ENCODE data around the gene RAD51B.

The RAD51B gene

GRCh38 chr14:68534276-68534675 lies 714.7 kb downstream of the RAD51B start:
- no peak for TF ChIP-seq CTCF (IDR thresholded peaks at IDR 0.05; ENCODE audit: low read depth, low read length)
- H3K4me3 ChIP-seq (replicated peaks in 1 of 2; ENCODE audit: low read depth in 2 of 2, low read length in 2 of 2) = no peak overlapping the region
- DNase-seq (ENCODE audit: low read depth in 2 of 2) = no peak

GRCh38 chr14:68535404-68536017 lies 715.9 kb downstream of the RAD51B start:
- TF ChIP-seq CTCF (IDR thresholded peaks at IDR 0.05; ENCODE audit: low read depth, low read length) = no peak
- peak; percentile 61 to 86 for DNase-seq (ENCODE audit: low read depth in 2 of 2)
- no peak overlapping the region for H3K4me3 ChIP-seq (replicated peaks in 1 of 2; ENCODE audit: low read depth in 2 of 2, low read length in 2 of 2)

- no peak for DNase-seq (ENCODE audit: low read depth in 2 of 2)
- TF ChIP-seq CTCF (IDR thresholded peaks at IDR 0.05; ENCODE audit: low read depth, low read length) = no peak
- H3K4me3 ChIP-seq (replicated peaks in 1 of 2; ENCODE audit: low read depth in 2 of 2, low read length in 2 of 2) = no peak overlapping the region
Observed at GRCh38 chr14:68536018-68536410, 716.4 kb downstream of the RAD51B start.

GRCh38 chr14:68538639-68539038 lies 719.1 kb downstream of the RAD51B start:
- no peak for TF ChIP-seq CTCF (IDR thresholded peaks at IDR 0.05; ENCODE audit: low read depth, low read length)
- no peak for DNase-seq (ENCODE audit: low read depth in 2 of 2)
- H3K4me3 ChIP-seq (replicated peaks in 1 of 2; ENCODE audit: low read depth in 2 of 2, low read length in 2 of 2) = no peak overlapping the region

GRCh38 chr14:68539241-68539737 lies 719.7 kb downstream of the RAD51B start:
- DNase-seq (ENCODE audit: low read depth in 2 of 2) = no peak
- no peak for TF ChIP-seq CTCF (IDR thresholded peaks at IDR 0.05; ENCODE audit: low read depth, low read length)
- H3K4me3 ChIP-seq (replicated peaks in 1 of 2; ENCODE audit: low read depth in 2 of 2, low read length in 2 of 2) = no peak overlapping the region

- no peak for DNase-seq (ENCODE audit: low read depth in 2 of 2)
- TF ChIP-seq CTCF (IDR thresholded peaks at IDR 0.05; ENCODE audit: low read depth, low read length) = no peak
- H3K4me3 ChIP-seq (replicated peaks in 1 of 2; ENCODE audit: low read depth in 2 of 2, low read length in 2 of 2) = no peak overlapping the region
Observed at GRCh38 chr14:68539789-68540188, 720.2 kb downstream of the RAD51B start.

All from cardiac fibroblast (primary cell).